Stromal cell of bone marrow (primary cell): ENCODE measurements around the gene FAM227B.
A peak's percentile ranks its signal among the peaks of the same experiment; 100 is the strongest.
"Not testable (repeated sequence)": the region's sequence is repeated elsewhere in the genome, so short reads cannot be mapped to it uniquely, and the experiment has no call there.

Experiments used
- DNase-seq: peaks from one replicate; pipeline ENCODE4 v3.0.0-alpha.2; 2012; ENCODE audit warnings: low read depth

FAM227B gene

GRCh38 chr15:49438962-49439631, 181.5 kb downstream of the FAM227B start:
- DNase-seq = no peak

GRCh38 chr15:49436751-49437150, 183.9 kb downstream of the FAM227B start:
- no peak for DNase-seq

- no peak for DNase-seq
These were observed 185.4 kb downstream of the FAM227B start for GRCh38 chr15:49435174-49435573.

GRCh38 chr15:49430046-49430445, 190.6 kb downstream of the FAM227B start:
- DNase-seq = no peak

GRCh38 chr15:49428409-49429095, 192.1 kb downstream of the FAM227B start:
- DNase-seq = no peak

GRCh38 chr15:49427372-49427771, 193.2 kb downstream of the FAM227B start:
- DNase-seq = no peak

- no peak for DNase-seq
These were observed 195.7 kb downstream of the FAM227B start for GRCh38 chr15:49424954-49425353.

- DNase-seq = no peak
These were observed 196.6 kb downstream of the FAM227B start for GRCh38 chr15:49423901-49424550.

GRCh38 chr15:49423021-49423420, 197.6 kb downstream of the FAM227B start, which contains the start of gene FGF7:
Gene FGF7 (plus strand): TSS chr15:49423242. CDS start chr15:49424298, 1,056 bp downstream.
- DNase-seq = peak; percentile 93

GRCh38 chr15:49421991-49422390, 198.6 kb downstream of the FAM227B start:
- DNase-seq = peak; percentile 70

- no peak for DNase-seq
These were observed 201.8 kb downstream of the FAM227B start for GRCh38 chr15:49418811-49419210.

GRCh38 chr15:49415638-49416037, 205.0 kb downstream of the FAM227B start:
- no peak for DNase-seq

GRCh38 chr15:49415149-49415548, 205.5 kb downstream of the FAM227B start:
- no peak for DNase-seq

GRCh38 chr15:49412797-49413196, 207.8 kb downstream of the FAM227B start:
- no peak for DNase-seq

GRCh38 chr15:49410641-49411040, 210.0 kb downstream of the FAM227B start:
- no peak for DNase-seq

GRCh38 chr15:49406352-49407118, 214.1 kb downstream of the FAM227B start:
- DNase-seq = no peak

- DNase-seq = not testable (repeated sequence)
These were observed 217.9 kb downstream of the FAM227B start for GRCh38 chr15:49402515-49403296.

- no peak for DNase-seq
These were observed 233.1 kb downstream of the FAM227B start for GRCh38 chr15:49387471-49387870.

- DNase-seq = no peak
These were observed 237.4 kb downstream of the FAM227B start for GRCh38 chr15:49383266-49383665.

GRCh38 chr15:49382394-49382793, 238.2 kb downstream of the FAM227B start:
- DNase-seq = no peak

GRCh38 chr15:49380912-49381311, 239.7 kb downstream of the FAM227B start:
- no peak for DNase-seq

- DNase-seq = no peak
These were observed 240.6 kb downstream of the FAM227B start for GRCh38 chr15:49379996-49380395.
